GM10847 (cell line): Measurements from ENCODE around the gene LCA5L.

Source experiments
- POLR2A ChIP-seq: IDR thresholded peaks from 2 replicates; pipeline ENCODE4 v1.6.1; 2011; ENCODE audit not compliant: insufficient read length; ENCODE audit errors: extremely low read depth

Gene LCA5L

GRCh38 chr21:39454949-39455668 lies 9.5 kb upstream of the LCA5L start:
- no peak for TF ChIP-seq POLR2A

- TF ChIP-seq POLR2A, result no peak
These were observed 8.1 kb upstream of the LCA5L start for GRCh38 chr21:39453571-39454179.

DNA sequence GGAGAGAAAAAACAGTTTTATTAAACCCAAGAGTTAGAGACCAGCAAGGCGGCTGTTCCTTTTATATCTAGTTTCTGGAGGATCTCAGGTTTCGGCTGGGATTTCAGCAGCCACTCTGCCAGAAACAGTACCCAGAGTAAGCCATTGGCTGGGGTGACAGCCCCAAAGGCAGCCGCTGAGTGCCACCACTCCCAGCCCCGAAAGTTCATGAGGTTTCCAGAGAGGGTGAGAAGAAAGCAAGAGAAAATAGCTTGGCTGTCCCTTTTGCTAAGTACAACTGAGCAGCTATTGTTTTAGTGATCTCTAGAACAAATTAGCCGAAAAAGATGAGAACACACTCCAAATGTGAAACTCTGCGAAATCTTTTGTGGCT lies 7.4 kb upstream of the LCA5L start:
- TF ChIP-seq POLR2A, result no peak

DNA sequence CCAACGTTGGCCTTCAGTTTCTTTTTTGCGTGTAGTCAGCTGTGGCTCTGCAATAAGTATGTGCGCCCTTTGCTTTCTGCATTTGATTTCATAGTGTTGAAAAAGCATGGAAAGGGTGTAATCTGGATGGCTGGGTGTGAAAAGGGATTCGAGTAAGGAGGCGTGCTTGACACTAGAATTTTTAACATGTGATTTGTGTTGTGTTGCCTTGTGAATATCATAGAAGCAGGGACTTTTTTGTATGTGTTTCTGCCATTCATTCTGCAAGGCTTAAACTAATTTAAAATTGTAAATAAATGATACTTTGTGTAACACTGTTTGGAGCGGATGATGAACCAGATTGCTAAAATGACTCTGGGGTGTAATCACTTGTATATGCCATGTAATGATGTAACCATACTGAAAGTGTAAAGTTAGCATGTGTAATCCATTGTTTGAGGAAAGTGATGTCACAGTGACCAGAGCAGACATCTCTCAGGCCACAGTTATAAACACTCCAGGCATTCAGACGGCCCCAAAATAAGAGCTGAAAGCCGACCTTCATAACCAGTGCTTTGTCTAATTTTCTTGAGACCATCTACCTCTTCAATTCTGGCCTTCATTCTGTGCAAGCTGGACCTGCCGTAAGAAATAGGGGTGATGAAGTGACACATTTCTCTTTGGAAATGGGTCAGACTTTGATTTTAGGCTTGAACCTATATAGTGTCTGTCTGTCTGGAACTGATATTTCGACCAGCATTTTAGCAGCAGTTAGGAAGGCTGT lies 6.8 kb upstream of the LCA5L start:
- TF ChIP-seq POLR2A, result no peak

- TF ChIP-seq POLR2A, result no peak
These were observed 6.0 kb upstream of the LCA5L start, which contains the start of gene SH3BGR for GRCh38 chr21:39451332-39452206. Gene SH3BGR, plus strand, starts transcription at chr21:39451970. Its CDS starts 127 bp downstream, at chr21:39452097.

DNA sequence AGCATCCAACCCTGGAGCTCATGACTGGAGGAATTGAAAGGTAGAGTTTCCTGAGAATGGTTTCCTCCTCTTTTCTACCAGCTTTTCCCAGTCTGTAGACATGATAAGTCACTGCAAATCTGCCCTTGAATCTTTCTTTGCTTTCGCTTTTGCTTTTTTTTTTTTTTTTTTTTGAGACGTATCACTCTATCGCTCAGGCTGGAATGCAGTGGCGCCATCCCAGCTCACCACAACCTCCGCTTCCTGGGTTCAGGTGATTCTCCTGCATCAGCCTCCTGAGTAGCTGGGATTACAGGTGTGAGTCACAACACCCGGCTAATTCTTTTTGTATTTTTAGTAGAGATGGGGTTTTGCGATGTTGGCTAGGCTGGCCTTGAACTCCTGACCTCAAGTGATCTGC lies 1.7 kb upstream of the LCA5L start:
- TF ChIP-seq POLR2A, result no peak

DNA sequence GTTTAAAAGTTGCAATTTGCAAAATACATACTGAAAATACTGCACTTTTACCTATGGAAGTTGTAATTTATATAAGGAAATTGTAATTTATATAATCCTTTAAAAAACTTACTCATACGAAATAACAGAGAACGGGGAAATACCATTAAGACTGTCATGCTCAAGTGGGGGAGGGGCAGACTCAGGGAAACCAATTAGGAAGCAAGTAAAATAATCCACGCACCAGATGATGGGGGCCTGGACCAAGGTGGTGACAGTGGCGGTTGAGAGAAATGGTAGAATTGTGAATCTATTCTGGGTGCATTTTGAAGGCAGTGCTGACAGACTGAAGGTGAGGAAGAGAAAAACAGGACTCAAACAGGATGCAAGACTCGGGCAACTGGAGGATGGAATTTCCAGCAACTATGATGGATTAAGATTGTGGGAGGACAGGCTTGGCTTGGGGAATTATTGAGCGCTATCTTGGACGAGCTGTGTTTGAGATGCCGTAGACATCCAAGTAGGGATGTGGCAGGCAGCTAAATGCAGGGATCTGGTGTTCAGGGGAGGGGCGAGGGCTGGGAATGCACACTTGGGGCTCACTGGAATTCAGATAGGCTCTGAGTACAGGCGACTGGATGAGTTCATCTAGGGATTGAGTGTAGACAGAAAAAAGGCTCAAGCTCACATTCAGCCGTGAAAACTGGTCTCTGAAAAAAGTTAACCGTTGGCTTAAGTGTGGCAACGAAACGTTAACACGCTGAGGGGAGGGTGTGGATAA lies 977 bp downstream of the LCA5L start:
- TF ChIP-seq POLR2A, result no peak

GRCh38 chr21:39441502-39442475 lies 3.8 kb downstream of the LCA5L start:
- TF ChIP-seq POLR2A, result no peak

- no peak for TF ChIP-seq POLR2A
These were observed 6.3 kb downstream of the LCA5L start for GRCh38 chr21:39439232-39439631.

DNA sequence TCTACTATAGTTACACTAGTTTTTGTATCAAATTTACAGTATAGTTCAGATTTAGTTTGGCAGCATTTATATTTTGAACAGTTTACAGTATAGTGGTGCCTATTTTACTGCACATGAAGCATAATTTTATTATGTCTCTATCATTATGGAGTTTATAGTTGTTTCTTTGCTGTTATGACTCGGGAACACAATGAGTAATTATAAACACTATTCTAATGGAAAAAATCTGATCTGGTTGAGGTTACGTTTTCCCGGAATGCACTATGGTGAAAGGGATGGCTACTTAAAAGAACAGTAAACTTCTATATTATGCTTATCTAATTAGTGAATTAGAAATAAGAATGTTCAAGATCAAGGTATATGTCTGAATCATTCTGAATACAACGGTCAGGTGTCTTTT lies 10.6 kb downstream of the LCA5L start:
- no peak for TF ChIP-seq POLR2A

GRCh38 chr21:39430954-39431353 lies 14.6 kb downstream of the LCA5L start:
- TF ChIP-seq POLR2A, result no peak

- no peak for TF ChIP-seq POLR2A
These were observed 15.1 kb downstream of the LCA5L start for GRCh38 chr21:39430457-39430856.

DNA sequence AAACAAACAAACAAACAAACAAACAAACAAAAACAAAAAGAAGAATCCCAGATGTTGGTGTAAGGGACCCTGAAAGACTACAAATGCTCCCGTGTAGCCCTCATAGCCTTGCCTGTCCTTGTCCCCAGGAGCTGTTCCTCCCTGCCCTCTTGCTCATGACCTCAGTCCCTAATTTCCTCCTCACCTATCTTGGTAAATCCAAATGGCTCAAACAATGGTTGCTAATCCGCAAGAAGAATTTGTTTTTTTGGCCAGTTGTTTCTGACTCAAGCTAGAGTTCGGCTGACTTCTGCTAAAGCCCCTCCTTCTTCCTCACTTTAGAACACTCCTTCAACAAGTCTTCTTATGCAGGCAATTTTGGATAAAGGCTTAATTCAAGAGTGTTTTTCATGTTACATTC lies 15.6 kb downstream of the LCA5L start:
- no peak for TF ChIP-seq POLR2A
